Mammary microvascular endothelial cell (primary cell): ENCODE results near the gene VAV1. TPM values are rescaled to one million over a fixed set of nuclear protein-coding genes. Genes with fewer than 3 reads are reported as not detected.

Experiments used
- total RNA-seq: library from RNA; depleted of rRNA; stranded (reverse); fragments of >200 nt; gene quantifications from 2 replicates; pipeline ENCODE4 v1.2.3, GENCODE V29; 2015

Gene VAV1
- not detected in 2 replicates for total RNA-seq

GRCh38 chr19:6772028-6772865 lies at the start of gene VAV1:
TSS of gene VAV1 (plus strand) at chr19:6772708. CDS start at chr19:6772808, 100 bp downstream.

DNA sequence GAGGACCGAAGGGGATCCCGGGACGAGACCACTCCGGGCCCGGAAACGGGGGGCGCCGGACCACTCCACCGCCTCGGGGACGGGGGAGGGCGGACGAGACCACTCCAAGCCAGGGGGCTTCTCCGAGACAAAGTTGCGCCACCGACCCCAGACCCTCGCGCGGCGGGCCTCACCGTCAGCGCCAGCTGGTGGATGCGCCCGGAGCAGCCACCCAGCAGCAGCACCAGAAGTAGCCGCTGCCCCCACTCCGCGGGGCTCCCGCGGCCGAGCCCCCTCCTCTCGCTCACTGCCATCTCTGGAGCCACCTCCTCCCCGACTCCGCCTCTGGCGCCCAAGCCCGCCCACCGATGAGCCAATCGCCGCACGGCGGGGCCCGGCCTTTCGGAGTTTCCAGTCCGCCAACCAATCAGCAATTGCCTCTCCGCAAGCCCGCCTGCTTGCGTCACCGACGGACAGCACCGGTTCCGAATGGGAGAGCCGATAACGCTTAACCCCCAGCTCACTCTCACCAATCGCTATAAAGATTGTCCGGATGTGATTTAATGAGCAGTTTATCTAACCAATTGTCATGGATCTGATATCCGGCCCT lies 35.1 kb upstream of the VAV1 start, which contains the start of gene GPR108:
Gene GPR108, minus strand, starts transcription at position 297 of the 589 bp plus-strand sequence. Its CDS starts 4 bp downstream, at position 293.

GRCh38 chr19:6739390-6739882 lies 33.1 kb upstream of the VAV1 start, which contains the start of gene TRIP10:
TSS of gene TRIP10 (plus strand) at chr19:6739680. CDS start at chr19:6739762, 82 bp downstream.

GRCh38 chr19:6767357-6768235 lies 4.9 kb upstream of the VAV1 start, which contains the start of gene SH2D3A:
TSS of gene SH2D3A (minus strand) at chr19:6767435. CDS start at chr19:6763748, 3,687 bp downstream.

DNA sequence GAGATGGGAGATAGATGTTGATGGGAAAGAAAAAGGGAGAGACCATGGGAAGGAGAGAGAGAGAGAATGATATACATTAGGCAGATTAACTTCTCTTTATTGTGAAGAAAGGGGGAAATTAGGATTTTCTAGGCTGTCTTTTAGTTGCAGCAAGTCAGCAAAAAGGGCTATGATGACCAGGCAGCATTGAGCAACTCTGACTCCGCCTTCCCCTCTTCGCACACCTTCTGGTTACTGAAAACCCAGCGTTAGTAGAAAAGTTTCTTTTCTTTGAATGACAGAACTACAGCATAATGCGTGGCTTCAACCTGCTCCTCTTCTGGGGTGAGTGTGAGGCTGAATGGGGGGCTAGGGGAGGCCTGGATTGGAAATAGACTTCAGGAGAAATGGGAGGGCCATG lies 114.8 kb downstream of the VAV1 start, which contains the start of gene ADGRE1:
Gene ADGRE1, plus strand, starts transcription at position 264 of the 400 bp plus-strand sequence. Its CDS starts 30 bp downstream, at position 294.

Other genes with a start within 250 kb of the VAV1 start
- 1.0 and 1.3 TPM in 2 replicates for gene TNFSF9, start 241.7 kb upstream of the VAV1 start, total RNA-seq
- 0.33 and 2.8 TPM in 2 replicates for gene CD70, start 181.6 kb upstream of the VAV1 start, total RNA-seq
- not detected in 2 replicates for gene TNFSF14, start 102.5 kb upstream of the VAV1 start, total RNA-seq
- 1.1 and 2.3 TPM in 2 replicates for gene C3, start 52.1 kb upstream of the VAV1 start, total RNA-seq
- 37.8 and 43.3 TPM in 2 replicates for gene GPR108, start 35.1 kb upstream of the VAV1 start, total RNA-seq
- 54.2 and 57.1 TPM in 2 replicates for gene TRIP10, start 33.0 kb upstream of the VAV1 start, total RNA-seq
- gene SH2D3A, start 5.3 kb upstream of the VAV1 start, total RNA-seq = 1.2 and 2.1 TPM in 2 replicates
- gene ADGRE1, start 114.9 kb downstream of the VAV1 start, total RNA-seq = not detected in 2 replicates
- not detected in 2 replicates for gene MBD3L2B, start 248.7 kb downstream of the VAV1 start, total RNA-seq